Colonic mucosa (tissue), 4 donors: ENCODE results near the gene SERPINA5. TPM values are rescaled to one million over a fixed set of nuclear protein-coding genes. Genes with fewer than 3 reads are reported as not detected.

Experiments
- DNase-seq: peaks from one replicate; pipeline ENCODE4 v3.0.0-alpha.2; 2020
- H3K27ac ChIP-seq: fragments of 200-600 bp; one replicate; pipeline ENCODE4 v1.8.0; 2021
- H3K27me3 ChIP-seq: fragments of 200-600 bp; one replicate; pipeline ENCODE4 v1.8.0; 2021
- H3K36me3 ChIP-seq: fragments of 200-600 bp; one replicate; pipeline ENCODE4 v1.8.0; 2021
- H3K4me1 ChIP-seq: fragments of 200-600 bp; one replicate; pipeline ENCODE4 v1.8.0; 2021; ENCODE audit warnings: mild to moderate bottlenecking
- H3K4me3 ChIP-seq: fragments of 200-600 bp; one replicate; pipeline ENCODE4 v1.8.0; 2021
- H3K9ac ChIP-seq, 2 donors: one replicate each; pipeline ENCODE4 v1.7.0; 2013; ENCODE audit warnings: control low read depth in 2 of 2, low read depth in 2 of 2, low read length in 2 of 2
- H3K9me3 ChIP-seq: fragments of 200-600 bp; one replicate; pipeline ENCODE4 v1.8.0; 2021
- CTCF ChIP-seq: fragments of 200-600 bp; IDR thresholded peaks from one replicate; pipeline ENCODE4 v1.8.0; 2022; ENCODE audit warnings: antibody characterized with exemption, mild to moderate bottlenecking
- intact Hi-C: fragments of 100-400 bp; cut with DNase I; formaldehyde crosslinking; loops from one replicate; pipeline ENCODE4 v1.14.1; 2022
- total RNA-seq, 2 donors: library from RNA; stranded (reverse); fragmentation: NEBNext Ultra II Directional in 1 of 2; extraction: Animal tissue kit (Norgen Biotek cat#: 25700) in 1 of 2; gene quantifications; one replicate each; pipeline ENCODE4 v1.2.1, GENCODE V29; 2021
- donor health status: healthy.
- donor health status: DM: no; HTN: no; CAD: no.
- donor health status: DM: no; HTN: no; CAD: no.

Gene SERPINA5
- total RNA-seq, 2 donors from 2014 or later: 0.61 to 2.9 TPM

DNA sequence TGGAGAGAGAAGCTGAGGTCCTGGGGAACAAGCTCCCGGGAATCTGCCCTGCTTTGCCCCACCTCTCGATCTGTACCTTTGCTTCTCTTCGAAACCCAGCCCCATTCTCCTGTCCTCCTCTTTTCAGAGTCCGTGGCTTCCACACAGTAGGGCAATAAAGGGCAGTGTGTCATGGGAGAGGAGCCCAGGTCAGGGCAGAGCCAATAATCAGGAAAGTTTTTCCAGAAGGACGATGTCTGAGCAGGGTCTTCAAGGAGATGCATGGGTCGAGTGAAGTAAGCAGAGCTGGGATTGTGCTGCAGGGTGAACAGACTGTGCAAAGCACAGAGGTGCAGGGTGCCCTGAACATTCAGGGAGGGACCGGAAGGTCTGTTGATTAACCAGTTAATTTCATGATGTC lies 42.0 kb upstream of the SERPINA5 start:
- Histone ChIP-seq H3K27me3 (no peaks in the 10 kb centered on the region), H3K27ac (no peak overlapping the region), H3K4me3 (no peak overlapping the region), H3K36me3 (no peaks in the 10 kb centered on the region), H3K9ac (no peak overlapping the region), H3K9me3 (no peaks in the 10 kb centered on the region), H3K4me1 (no peaks in the 10 kb centered on the region)
- TF ChIP-seq CTCF: no peak
- no peak for DNase-seq
- intact Hi-C loops: no loop called here

DNA sequence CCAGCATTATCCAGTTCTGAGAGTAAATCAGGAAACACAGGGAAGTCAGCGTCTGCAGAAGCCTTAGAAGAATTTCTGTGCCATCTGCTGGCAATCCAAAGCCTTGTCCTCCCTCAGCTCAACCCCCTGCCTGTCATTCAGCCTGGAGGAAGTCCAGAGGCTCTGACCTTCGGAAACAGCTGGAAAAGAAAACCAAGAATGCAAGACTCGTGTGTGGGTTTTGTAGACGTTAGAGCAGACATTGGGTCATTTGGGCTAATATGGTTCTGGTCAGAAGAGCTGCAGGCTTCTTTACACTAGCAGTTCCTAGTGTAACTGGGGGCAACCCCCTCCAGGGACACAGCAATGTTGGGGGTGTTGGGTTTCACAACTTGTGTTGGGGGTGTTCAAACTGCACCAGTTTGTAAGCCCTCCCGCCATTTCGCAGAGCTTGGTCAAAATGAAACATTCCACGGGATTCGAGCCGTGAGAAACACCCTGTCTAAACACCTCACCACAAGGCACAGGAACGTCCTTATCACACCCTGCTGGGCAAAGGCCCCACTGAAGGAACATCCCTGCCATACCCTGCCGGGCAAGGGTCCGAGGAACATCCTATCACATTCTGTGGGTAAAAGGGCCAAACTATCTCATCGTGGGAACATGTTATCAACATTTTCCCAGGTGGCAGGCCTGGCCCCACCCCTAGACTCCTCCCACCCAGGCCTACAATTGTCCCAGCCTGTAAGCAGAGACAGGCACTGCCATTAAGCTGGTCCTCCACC lies 41.0 kb upstream of the SERPINA5 start:
- intact Hi-C loops: no loop called here
- no peaks in the 10 kb centered on the region for H3K27me3 ChIP-seq
- no peaks in the 10 kb centered on the region for H3K9me3 ChIP-seq
- H3K9ac ChIP-seq: no peak overlapping the region
- no peak overlapping the region for H3K4me3 ChIP-seq
- H3K4me1 ChIP-seq: no peaks in the 10 kb centered on the region
- DNase-seq: no peak
- no peak overlapping the region for H3K27ac ChIP-seq
- TF ChIP-seq CTCF: no peak
- no peaks in the 10 kb centered on the region for H3K36me3 ChIP-seq

GRCh38 chr14:94541234-94541975 lies 39.8 kb upstream of the SERPINA5 start:
- Histone ChIP-seq H3K9me3 (no peaks in the 10 kb centered on the region), H3K4me3 (no peak overlapping the region), H3K27me3 (no peaks in the 10 kb centered on the region), H3K4me1 (no peaks in the 10 kb centered on the region), H3K9ac (no peak overlapping the region), H3K27ac (no peak overlapping the region), H3K36me3 (no peaks in the 10 kb centered on the region)
- TF ChIP-seq CTCF: no peak
- no peak for DNase-seq
- intact Hi-C loops: no loop called here

DNA sequence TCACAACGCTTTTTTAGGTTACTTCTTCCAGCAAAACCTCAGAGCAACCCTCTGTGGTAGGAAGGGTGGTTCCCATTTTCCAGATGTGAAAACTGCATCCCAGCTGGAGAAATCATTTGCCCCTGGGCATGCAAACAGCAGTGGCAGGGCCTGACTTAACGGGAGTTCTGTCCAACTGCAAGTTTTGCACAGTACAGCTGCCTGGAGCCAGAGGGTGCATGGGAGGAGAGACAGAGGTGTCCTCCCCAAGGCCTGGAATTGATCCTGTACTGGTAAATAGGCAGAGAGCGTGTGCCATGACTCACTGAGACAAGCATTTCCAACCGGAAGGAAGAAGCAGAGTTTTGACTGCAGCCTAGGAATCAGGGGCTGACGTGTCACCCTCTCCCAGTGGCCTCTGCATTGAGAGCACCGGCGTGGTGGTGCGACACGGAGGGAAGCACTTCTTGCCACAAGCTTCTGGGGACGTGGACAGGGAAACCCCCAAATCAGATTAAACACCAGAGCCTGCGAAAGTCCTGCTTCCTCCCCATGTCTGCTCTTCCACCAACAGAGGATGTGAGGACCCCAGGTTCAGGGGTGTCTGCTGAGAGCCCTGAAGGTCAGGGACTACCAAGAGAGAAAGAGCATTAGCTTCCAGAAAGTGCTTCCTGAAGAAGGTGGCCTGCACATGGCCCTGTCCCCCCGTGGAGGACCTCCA lies 39.0 kb upstream of the SERPINA5 start:
- H3K27ac ChIP-seq: no peak overlapping the region
- no peaks in the 10 kb centered on the region for H3K27me3 ChIP-seq
- H3K4me1 ChIP-seq: no peaks in the 10 kb centered on the region
- H3K9ac ChIP-seq: no peak overlapping the region
- intact Hi-C loops: no loop called here
- no peaks in the 10 kb centered on the region for H3K36me3 ChIP-seq
- H3K4me3 ChIP-seq: no peak overlapping the region
- TF ChIP-seq CTCF: no peak
- no peaks in the 10 kb centered on the region for H3K9me3 ChIP-seq
- no peak for DNase-seq

- H3K9me3 ChIP-seq: no peaks in the 10 kb centered on the region
- intact Hi-C loops: no loop called here
- no peaks in the 10 kb centered on the region for H3K36me3 ChIP-seq
- no peak overlapping the region for H3K9ac ChIP-seq
- no peaks in the 10 kb centered on the region for H3K27me3 ChIP-seq
- TF ChIP-seq CTCF: no peak
- H3K4me1 ChIP-seq: no peaks in the 10 kb centered on the region
- H3K4me3 ChIP-seq: no peak overlapping the region
- no peak for DNase-seq
- no peak overlapping the region for H3K27ac ChIP-seq
Measured at GRCh38 chr14:94542811-94543440, 38.3 kb upstream of the SERPINA5 start.
